Neural crest cell (in vitro differentiated cells): ENCODE data around the gene OCA2. TPM values are rescaled to one million over a fixed set of nuclear protein-coding genes. Genes with fewer than 3 reads are reported as not detected.

ENCODE experiments used
- DNase-seq: peaks from one replicate; pipeline ENCODE4 v3.0.0; 2021; ENCODE audit warnings: low read depth, mixed read lengths, low spot score
- H3K27ac Mint-ChIP-seq: one replicate; pipeline ENCODE4 v1.8.0; 2021; ENCODE audit warnings: mild to moderate bottlenecking, mixed read lengths; ENCODE audit not compliant: unreplicated experiment
- H3K27me3 Mint-ChIP-seq: 2 replicates; pipeline ENCODE4 v1.8.0; 2021; ENCODE audit warnings: low read depth, mild to moderate bottlenecking, mixed read lengths
- H3K36me3 Mint-ChIP-seq: 2 replicates; pipeline ENCODE4 v1.8.0; 2021; ENCODE audit warnings: low read depth, mild to moderate bottlenecking, mixed read lengths
- H3K4me1 Mint-ChIP-seq: 2 replicates; pipeline ENCODE4 v1.8.0; 2021; ENCODE audit warnings: mixed read lengths
- H3K4me3 Mint-ChIP-seq: one replicate; pipeline ENCODE4 v1.8.0; 2021; ENCODE audit warnings: mild to moderate bottlenecking, mixed read lengths
- H3K9me3 Mint-ChIP-seq: 2 replicates; pipeline ENCODE4 v1.8.0; 2021; ENCODE audit warnings: mixed read lengths
- total RNA-seq: library from RNA; stranded (reverse); gene quantifications from 2 replicates; pipeline ENCODE4 v1.2.1, GENCODE V29; 2021
- TF ChIP-seq, protein P1 (sequence below): fragments of 200-600 bp; sonication (generic); conservative IDR thresholded peaks from 2 replicates; pipeline ENCODE4 v1.5.0; 2021; ENCODE audit warnings: antibody characterized with exemption, mild to moderate bottlenecking

OCA2 gene
- total RNA-seq, 1 donor from 2014 or later: 0.19 TPM

- no peaks in the 10 kb centered on the region for H3K9me3 Mint-ChIP-seq
- H3K4me3 Mint-ChIP-seq: no peak overlapping the region
- H3K27ac Mint-ChIP-seq: no peak overlapping the region
- H3K27me3 Mint-ChIP-seq: no peaks in the 10 kb centered on the region
- H3K36me3 Mint-ChIP-seq: no peaks in the 10 kb centered on the region
- peaks cover 4% of the 10 kb centered on the region for H3K4me1 Mint-ChIP-seq
- no peak for DNase-seq
- TF ChIP-seq, protein P1, sequence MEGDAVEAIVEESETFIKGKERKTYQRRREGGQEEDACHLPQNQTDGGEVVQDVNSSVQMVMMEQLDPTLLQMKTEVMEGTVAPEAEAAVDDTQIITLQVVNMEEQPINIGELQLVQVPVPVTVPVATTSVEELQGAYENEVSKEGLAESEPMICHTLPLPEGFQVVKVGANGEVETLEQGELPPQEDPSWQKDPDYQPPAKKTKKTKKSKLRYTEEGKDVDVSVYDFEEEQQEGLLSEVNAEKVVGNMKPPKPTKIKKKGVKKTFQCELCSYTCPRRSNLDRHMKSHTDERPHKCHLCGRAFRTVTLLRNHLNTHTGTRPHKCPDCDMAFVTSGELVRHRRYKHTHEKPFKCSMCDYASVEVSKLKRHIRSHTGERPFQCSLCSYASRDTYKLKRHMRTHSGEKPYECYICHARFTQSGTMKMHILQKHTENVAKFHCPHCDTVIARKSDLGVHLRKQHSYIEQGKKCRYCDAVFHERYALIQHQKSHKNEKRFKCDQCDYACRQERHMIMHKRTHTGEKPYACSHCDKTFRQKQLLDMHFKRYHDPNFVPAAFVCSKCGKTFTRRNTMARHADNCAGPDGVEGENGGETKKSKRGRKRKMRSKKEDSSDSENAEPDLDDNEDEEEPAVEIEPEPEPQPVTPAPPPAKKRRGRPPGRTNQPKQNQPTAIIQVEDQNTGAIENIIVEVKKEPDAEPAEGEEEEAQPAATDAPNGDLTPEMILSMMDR: no peak
Measured at GRCh38 chr15:27871078-27871901, 227.8 kb downstream of the OCA2 start.

DNA sequence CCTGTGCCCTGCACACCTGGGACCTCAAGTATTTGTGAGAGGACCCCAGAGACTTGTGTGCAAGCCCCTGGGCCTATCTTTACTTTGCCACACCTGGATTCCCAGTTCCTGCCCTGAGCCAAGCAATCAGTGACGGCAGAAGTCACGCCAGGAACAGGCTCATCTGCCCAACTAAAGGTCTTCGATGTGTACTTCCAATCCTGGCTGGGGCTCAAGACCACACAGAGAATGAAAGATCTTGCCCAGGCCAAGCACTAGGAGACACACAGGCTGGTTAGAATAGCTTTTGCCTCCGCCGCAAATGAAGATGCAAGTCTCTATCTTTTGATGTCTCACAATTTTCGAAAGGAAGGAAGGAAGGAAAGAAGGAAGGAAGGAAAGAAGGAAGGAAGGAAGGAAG lies 228.8 kb downstream of the OCA2 start:
- Mint-ChIP-seq H3K4me3 (no peak overlapping the region), H3K27me3 (no peaks in the 10 kb centered on the region), H3K4me1 (peaks cover 4% of the 10 kb centered on the region), H3K27ac (no peak overlapping the region), H3K9me3 (no peaks in the 10 kb centered on the region), H3K36me3 (no peaks in the 10 kb centered on the region)
- no peak for DNase-seq
- TF ChIP-seq, protein P1: no peak

- Mint-ChIP-seq H3K4me3 (no peak overlapping the region), H3K27ac (no peak overlapping the region), H3K36me3 (no peaks in the 10 kb centered on the region), H3K27me3 (no peaks in the 10 kb centered on the region), H3K4me1 (peaks cover 4% of the 10 kb centered on the region), H3K9me3 (no peaks in the 10 kb centered on the region)
- DNase-seq: no peak
- TF ChIP-seq, protein P1: no peak
Measured at GRCh38 chr15:27869697-27870281, 229.3 kb downstream of the OCA2 start.

- no peaks in the 10 kb centered on the region for H3K9me3 Mint-ChIP-seq
Measured at GRCh38 chr15:27868828-27869404, 230.2 kb downstream of the OCA2 start.

DNA sequence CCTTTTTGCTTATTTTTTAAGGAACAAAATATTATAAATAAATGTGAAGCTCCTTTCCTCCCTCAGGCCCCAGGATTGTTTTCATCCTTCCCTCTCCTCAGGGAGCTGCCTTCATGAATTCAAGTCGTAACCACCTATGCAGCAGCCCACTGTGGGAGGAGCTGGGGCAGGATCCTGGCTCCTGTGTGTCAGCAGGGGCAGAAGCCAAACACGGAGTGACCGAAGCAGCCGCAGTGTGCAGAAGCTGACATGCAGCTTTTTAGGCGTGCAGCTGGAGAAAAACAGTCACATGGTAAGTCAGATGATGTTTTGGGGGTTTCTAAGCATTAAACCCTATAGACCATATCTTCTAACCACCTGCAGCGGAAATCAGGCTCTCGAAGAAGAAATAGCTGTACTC lies 231.3 kb downstream of the OCA2 start:
- no peak for DNase-seq
- no peaks in the 10 kb centered on the region for H3K9me3 Mint-ChIP-seq
- TF ChIP-seq, protein P1: no peak

More at GRCh38 chr15:27868828-27869404, 230.2 kb downstream of the OCA2 start:
- Mint-ChIP-seq H3K27me3 (no peaks in the 10 kb centered on the region), H3K4me3 (no peak overlapping the region), H3K4me1 (peaks cover 4% of the 10 kb centered on the region), H3K36me3 (no peaks in the 10 kb centered on the region), H3K27ac (no peak overlapping the region)
- no peak for DNase-seq
- TF ChIP-seq, protein P1: no peak

More for the DNA sequence above, 231.3 kb downstream of the OCA2 start:
- peaks cover 9% of the 10 kb centered on the region for H3K4me1 Mint-ChIP-seq
- no peaks in the 10 kb centered on the region for H3K36me3 Mint-ChIP-seq
- H3K27me3 Mint-ChIP-seq: no peaks in the 10 kb centered on the region
- H3K4me3 Mint-ChIP-seq: no peak overlapping the region
- no peak overlapping the region for H3K27ac Mint-ChIP-seq
